Measurements from ENCODE around the gene PARD3. TPM values are rescaled to one million over a fixed set of nuclear protein-coding genes. Genes with fewer than 3 reads are reported as not detected.

The PARD3 gene
- total RNA-seq, 1 experiment from 2014 or later, result 51.8 TPM

DNA sequence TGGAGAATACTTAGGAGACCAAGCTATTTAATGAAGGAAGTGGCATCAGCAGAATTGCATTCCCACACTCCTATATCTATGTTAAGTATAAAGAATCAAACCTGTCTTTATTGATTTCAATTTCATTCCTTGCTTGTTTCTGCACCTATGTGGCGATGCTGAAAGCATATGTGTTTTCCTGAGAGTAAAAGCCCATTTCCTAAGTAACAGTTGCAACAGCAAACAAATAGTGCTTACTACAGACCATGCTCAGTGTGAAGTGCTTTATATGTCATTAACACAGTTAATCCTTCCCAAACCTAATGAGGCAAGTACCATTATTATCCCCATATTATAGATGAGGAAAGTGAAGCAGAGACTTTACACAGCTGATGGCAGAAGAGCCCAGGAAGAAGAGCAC, 552.1 kb downstream of the PARD3 start:
- ATAC-seq (no peak), DNase-seq (ENCODE audit: low spot score) (no peak)
- Mint-ChIP-seq H3K36me3 (peaks cover 15% of the 10 kb centered on the region), H3K9me3 (peaks cover 10% of the 10 kb centered on the region), H3K4me3 (no peak overlapping the region), H3K4me1 (peaks cover 9% of the 10 kb centered on the region), H3K27me3 (ENCODE audit: low read depth) (no peaks in the 10 kb centered on the region), H3K27ac (no peak overlapping the region)
- TF ChIP-seq GABPB1 (CRISPR knock-in tag; IDR thresholded peaks at IDR 0.05) (no peak), FOXK1 (CRISPR knock-in tag; IDR thresholded peaks at IDR 0.05) (no peak), ZNF232 (CRISPR knock-in tag; IDR thresholded peaks at IDR 0.05) (no peak), SMAD3 (CRISPR knock-in tag; IDR thresholded peaks at IDR 0.05; ENCODE audit: borderline replicate concordance) (no peak), NR2C2 (CRISPR knock-in tag; IDR thresholded peaks at IDR 0.05) (no peak), PRRX2 (CRISPR knock-in tag; IDR thresholded peaks at IDR 0.05) (no peak), JAZF1 (CRISPR knock-in tag; IDR thresholded peaks at IDR 0.05) (no peak), TEAD1 (CRISPR knock-in tag; IDR thresholded peaks at IDR 0.05) (no peak), IRF2 (CRISPR knock-in tag; IDR thresholded peaks at IDR 0.05; ENCODE audit: borderline replicate concordance, low read depth) (no peak)
- TF ChIP-seq, protein P1, sequence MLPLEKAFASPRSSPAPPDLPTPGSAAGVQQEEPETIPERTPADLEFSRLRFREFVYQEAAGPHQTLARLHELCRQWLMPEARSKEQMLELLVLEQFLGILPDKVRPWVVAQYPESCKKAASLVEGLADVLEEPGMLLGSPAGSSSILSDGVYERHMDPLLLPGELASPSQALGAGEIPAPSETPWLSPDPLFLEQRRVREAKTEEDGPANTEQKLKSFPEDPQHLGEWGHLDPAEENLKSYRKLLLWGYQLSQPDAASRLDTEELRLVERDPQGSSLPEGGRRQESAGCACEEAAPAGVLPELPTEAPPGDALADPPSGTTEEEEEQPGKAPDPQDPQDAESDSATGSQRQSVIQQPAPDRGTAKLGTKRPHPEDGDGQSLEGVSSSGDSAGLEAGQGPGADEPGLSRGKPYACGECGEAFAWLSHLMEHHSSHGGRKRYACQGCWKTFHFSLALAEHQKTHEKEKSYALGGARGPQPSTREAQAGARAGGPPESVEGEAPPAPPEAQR (CRISPR knock-in tag; IDR thresholded peaks at IDR 0.05), result no peak
- TF ChIP-seq, protein P2, sequence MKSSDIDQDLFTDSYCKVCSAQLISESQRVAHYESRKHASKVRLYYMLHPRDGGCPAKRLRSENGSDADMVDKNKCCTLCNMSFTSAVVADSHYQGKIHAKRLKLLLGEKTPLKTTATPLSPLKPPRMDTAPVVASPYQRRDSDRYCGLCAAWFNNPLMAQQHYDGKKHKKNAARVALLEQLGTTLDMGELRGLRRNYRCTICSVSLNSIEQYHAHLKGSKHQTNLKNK (CRISPR knock-in tag; IDR thresholded peaks at IDR 0.05), result no peak
- TF ChIP-seq, protein P3, sequence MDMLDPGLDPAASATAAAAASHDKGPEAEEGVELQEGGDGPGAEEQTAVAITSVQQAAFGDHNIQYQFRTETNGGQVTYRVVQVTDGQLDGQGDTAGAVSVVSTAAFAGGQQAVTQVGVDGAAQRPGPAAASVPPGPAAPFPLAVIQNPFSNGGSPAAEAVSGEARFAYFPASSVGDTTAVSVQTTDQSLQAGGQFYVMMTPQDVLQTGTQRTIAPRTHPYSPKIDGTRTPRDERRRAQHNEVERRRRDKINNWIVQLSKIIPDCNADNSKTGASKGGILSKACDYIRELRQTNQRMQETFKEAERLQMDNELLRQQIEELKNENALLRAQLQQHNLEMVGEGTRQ (CRISPR knock-in tag; IDR thresholded peaks at IDR 0.05), result no peak
- TF ChIP-seq, protein P4, sequence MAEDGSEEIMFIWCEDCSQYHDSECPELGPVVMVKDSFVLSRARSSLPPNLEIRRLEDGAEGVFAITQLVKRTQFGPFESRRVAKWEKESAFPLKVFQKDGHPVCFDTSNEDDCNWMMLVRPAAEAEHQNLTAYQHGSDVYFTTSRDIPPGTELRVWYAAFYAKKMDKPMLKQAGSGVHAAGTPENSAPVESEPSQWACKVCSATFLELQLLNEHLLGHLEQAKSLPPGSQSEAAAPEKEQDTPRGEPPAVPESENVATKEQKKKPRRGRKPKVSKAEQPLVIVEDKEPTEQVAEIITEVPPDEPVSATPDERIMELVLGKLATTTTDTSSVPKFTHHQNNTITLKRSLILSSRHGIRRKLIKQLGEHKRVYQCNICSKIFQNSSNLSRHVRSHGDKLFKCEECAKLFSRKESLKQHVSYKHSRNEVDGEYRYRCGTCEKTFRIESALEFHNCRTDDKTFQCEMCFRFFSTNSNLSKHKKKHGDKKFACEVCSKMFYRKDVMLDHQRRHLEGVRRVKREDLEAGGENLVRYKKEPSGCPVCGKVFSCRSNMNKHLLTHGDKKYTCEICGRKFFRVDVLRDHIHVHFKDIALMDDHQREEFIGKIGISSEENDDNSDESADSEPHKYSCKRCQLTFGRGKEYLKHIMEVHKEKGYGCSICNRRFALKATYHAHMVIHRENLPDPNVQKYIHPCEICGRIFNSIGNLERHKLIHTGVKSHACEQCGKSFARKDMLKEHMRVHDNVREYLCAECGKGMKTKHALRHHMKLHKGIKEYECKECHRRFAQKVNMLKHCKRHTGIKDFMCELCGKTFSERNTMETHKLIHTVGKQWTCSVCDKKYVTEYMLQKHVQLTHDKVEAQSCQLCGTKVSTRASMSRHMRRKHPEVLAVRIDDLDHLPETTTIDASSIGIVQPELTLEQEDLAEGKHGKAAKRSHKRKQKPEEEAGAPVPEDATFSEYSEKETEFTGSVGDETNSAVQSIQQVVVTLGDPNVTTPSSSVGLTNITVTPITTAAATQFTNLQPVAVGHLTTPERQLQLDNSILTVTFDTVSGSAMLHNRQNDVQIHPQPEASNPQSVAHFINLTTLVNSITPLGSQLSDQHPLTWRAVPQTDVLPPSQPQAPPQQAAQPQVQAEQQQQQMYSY (CRISPR knock-in tag; IDR thresholded peaks at IDR 0.05), result no peak
- TF ChIP-seq, protein P5, sequence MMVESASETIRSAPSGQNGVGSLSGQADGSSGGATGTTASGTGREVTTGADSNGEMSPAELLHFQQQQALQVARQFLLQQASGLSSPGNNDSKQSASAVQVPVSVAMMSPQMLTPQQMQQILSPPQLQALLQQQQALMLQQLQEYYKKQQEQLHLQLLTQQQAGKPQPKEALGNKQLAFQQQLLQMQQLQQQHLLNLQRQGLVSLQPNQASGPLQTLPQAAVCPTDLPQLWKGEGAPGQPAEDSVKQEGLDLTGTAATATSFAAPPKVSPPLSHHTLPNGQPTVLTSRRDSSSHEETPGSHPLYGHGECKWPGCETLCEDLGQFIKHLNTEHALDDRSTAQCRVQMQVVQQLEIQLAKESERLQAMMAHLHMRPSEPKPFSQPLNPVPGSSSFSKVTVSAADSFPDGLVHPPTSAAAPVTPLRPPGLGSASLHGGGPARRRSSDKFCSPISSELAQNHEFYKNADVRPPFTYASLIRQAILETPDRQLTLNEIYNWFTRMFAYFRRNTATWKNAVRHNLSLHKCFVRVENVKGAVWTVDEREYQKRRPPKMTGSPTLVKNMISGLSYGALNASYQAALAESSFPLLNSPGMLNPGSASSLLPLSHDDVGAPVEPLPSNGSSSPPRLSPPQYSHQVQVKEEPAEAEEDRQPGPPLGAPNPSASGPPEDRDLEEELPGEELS (CRISPR knock-in tag; IDR thresholded peaks at IDR 0.05), result no peak
- TF ChIP-seq, protein P6, sequence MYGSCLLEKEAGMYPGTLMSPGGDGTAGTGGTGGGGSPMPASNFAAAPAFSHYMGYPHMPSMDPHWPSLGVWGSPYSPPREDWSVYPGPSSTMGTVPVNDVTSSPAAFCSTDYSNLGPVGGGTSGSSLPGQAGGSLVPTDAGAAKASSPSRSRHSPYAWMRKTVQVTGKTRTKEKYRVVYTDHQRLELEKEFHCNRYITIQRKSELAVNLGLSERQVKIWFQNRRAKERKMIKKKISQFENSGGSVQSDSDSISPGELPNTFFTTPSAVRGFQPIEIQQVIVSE (CRISPR knock-in tag; IDR thresholded peaks at IDR 0.05; ENCODE audit: borderline replicate concordance), result no peak
- TF ChIP-seq, protein P7, sequence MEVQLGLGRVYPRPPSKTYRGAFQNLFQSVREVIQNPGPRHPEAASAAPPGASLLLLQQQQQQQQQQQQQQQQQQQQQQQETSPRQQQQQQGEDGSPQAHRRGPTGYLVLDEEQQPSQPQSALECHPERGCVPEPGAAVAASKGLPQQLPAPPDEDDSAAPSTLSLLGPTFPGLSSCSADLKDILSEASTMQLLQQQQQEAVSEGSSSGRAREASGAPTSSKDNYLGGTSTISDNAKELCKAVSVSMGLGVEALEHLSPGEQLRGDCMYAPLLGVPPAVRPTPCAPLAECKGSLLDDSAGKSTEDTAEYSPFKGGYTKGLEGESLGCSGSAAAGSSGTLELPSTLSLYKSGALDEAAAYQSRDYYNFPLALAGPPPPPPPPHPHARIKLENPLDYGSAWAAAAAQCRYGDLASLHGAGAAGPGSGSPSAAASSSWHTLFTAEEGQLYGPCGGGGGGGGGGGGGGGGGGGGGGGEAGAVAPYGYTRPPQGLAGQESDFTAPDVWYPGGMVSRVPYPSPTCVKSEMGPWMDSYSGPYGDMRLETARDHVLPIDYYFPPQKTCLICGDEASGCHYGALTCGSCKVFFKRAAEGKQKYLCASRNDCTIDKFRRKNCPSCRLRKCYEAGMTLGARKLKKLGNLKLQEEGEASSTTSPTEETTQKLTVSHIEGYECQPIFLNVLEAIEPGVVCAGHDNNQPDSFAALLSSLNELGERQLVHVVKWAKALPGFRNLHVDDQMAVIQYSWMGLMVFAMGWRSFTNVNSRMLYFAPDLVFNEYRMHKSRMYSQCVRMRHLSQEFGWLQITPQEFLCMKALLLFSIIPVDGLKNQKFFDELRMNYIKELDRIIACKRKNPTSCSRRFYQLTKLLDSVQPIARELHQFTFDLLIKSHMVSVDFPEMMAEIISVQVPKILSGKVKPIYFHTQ (CRISPR knock-in tag; IDR thresholded peaks at IDR 0.05), result no peak
- ChIA-PET POLR2A (no interaction called here), CTCF (no interaction called here)
